Mesenchymal stem cell (in vitro differentiated cells and primary cell): Measurements from ENCODE around the gene PNPO.
A peak's percentile ranks its signal among the peaks of the same experiment; 100 is the strongest.

Experiments
- DNase-seq: peaks from one replicate; pipeline ENCODE4 v3.0.0-alpha.2; 2013
- H2AFZ ChIP-seq: one replicate; pipeline ENCODE4 v1.6.1; 2013; ENCODE audit warnings: low read depth, mild to moderate bottlenecking, control low read depth, inconsistent platforms, low read length, moderate library complexity
- H2AK5ac ChIP-seq: 2 replicates; pipeline ENCODE4 v1.6.1; 2013; ENCODE audit warnings: low read length, moderate library complexity, mild to moderate bottlenecking, inconsistent platforms; ENCODE audit not compliant: severe bottlenecking
- H2BK120ac ChIP-seq: one replicate; pipeline ENCODE4 v1.6.1; 2013; ENCODE audit warnings: low read depth, mild to moderate bottlenecking, inconsistent platforms, low read length, moderate library complexity
- H2BK12ac ChIP-seq, 2 experiments: one replicate each; pipeline ENCODE4 v1.6.1; 2013; ENCODE audit warnings: inconsistent platforms in 2 of 2, low read length in 2 of 2, mild to moderate bottlenecking in 2 of 2, moderate library complexity in 2 of 2, control low read depth in 1 of 2
- H2BK15ac ChIP-seq: one replicate; pipeline ENCODE4 v1.6.1; 2013; ENCODE audit warnings: mild to moderate bottlenecking, low read depth, inconsistent platforms; ENCODE audit not compliant: poor library complexity, severe bottlenecking
- H2BK5ac ChIP-seq: 2 replicates; pipeline ENCODE4 v1.6.1; 2013; ENCODE audit warnings: low read depth, mild to moderate bottlenecking, low read length, control low read depth, inconsistent platforms; ENCODE audit not compliant: poor library complexity, severe bottlenecking
- H3K14ac ChIP-seq, 2 experiments: one replicate each; pipeline ENCODE4 v1.6.1; 2013; ENCODE audit warnings: inconsistent platforms in 2 of 2, low read length in 2 of 2, control low read depth in 1 of 2, mild to moderate bottlenecking in 1 of 2, moderate library complexity in 1 of 2
- H3K18ac ChIP-seq, 2 experiments: one replicate each; pipeline ENCODE4 v1.6.1; 2013; ENCODE audit warnings: inconsistent platforms in 2 of 2, low read length in 2 of 2, control low read depth in 1 of 2, low read depth in 1 of 2, mild to moderate bottlenecking in 1 of 2
- H3K23ac ChIP-seq, 2 experiments: one replicate each; pipeline ENCODE4 v1.6.1; 2013; ENCODE audit warnings: inconsistent platforms in 2 of 2, low read length in 2 of 2, mild to moderate bottlenecking in 2 of 2, moderate library complexity in 2 of 2, control low read depth in 1 of 2
- H3K27ac ChIP-seq: 2 replicates; pipeline ENCODE4 v1.5.1; 2013; ENCODE audit warnings: mild to moderate bottlenecking, moderate library complexity, low read length, control low read depth, inconsistent platforms; ENCODE audit not compliant: poor library complexity, severe bottlenecking
- H3K27me3 ChIP-seq, 2 experiments: 2 replicates each; pipeline versions ENCODE4 v1.6.1 to v1.7.0; 2013; ENCODE audit warnings: low read length in 2 of 2, mild to moderate bottlenecking in 2 of 2, moderate library complexity in 2 of 2, control low read depth in 1 of 2, inconsistent platforms in 1 of 2; ENCODE audit not compliant: control insufficient read depth in 1 of 2, insufficient read depth in 1 of 2
- H3K36me3 ChIP-seq, 2 experiments: 2 replicates each; pipeline versions ENCODE4 v1.6.1 to v1.7.0; 2013; ENCODE audit warnings: low read length in 2 of 2, control low read depth in 1 of 2, inconsistent platforms in 1 of 2, low read depth in 1 of 2, mild to moderate bottlenecking in 1 of 2; ENCODE audit not compliant: insufficient read depth in 2 of 2, control insufficient read depth in 1 of 2
- H3K4ac ChIP-seq, 2 experiments: one replicate each; pipeline ENCODE4 v1.6.1; 2013; ENCODE audit warnings: inconsistent platforms in 2 of 2, low read length in 2 of 2, mild to moderate bottlenecking in 2 of 2, moderate library complexity in 2 of 2, control low read depth in 1 of 2, low read depth in 1 of 2
- H3K4me1 ChIP-seq: 2 replicates; pipeline ENCODE4 v1.6.1; 2013; ENCODE audit warnings: low read depth, low read length, control low read depth; ENCODE audit not compliant: control insufficient read depth, insufficient read depth
- H3K4me2 ChIP-seq: 2 replicates; pipeline ENCODE4 v1.6.1; 2013; ENCODE audit warnings: low read length, mild to moderate bottlenecking, inconsistent platforms; ENCODE audit not compliant: poor library complexity, severe bottlenecking
- H3K4me3 ChIP-seq, 2 experiments: 2 replicates each; pipeline versions ENCODE4 v1.5.1 to v1.7.0; 2013; ENCODE audit warnings: low read length in 2 of 2, mild to moderate bottlenecking in 2 of 2, control low read depth in 1 of 2, low read depth in 1 of 2; ENCODE audit not compliant: insufficient read depth in 1 of 2
- H3K79me1 ChIP-seq: replicated peaks from 2 replicates; pipeline ENCODE4 v1.6.1; 2013; ENCODE audit warnings: mild to moderate bottlenecking, control low read depth, low read length, inconsistent platforms; ENCODE audit not compliant: poor library complexity, severe bottlenecking
- H3K9ac ChIP-seq: 2 replicates; pipeline ENCODE4 v1.7.0; 2013; ENCODE audit warnings: mild to moderate bottlenecking, low read length, moderate library complexity
- H3K9me3 ChIP-seq: 2 replicates; pipeline ENCODE4 v1.7.0; 2013; ENCODE audit warnings: mild to moderate bottlenecking, low read length; ENCODE audit not compliant: control insufficient read depth
- H4K8ac ChIP-seq: one replicate; pipeline ENCODE4 v1.6.1; 2013; ENCODE audit warnings: inconsistent platforms, mild to moderate bottlenecking, low read length, moderate library complexity
- H4K91ac ChIP-seq: one replicate; pipeline ENCODE4 v1.6.1; 2013; ENCODE audit warnings: mild to moderate bottlenecking, low read length, inconsistent platforms
- WGBS: methylation state at CpG from one replicate; pipeline ENCODE4 v1.1.7; 2013; ENCODE audit warnings: mixed read lengths; 5-methylcytosine and 5-hydroxymethylcytosine counted together

Gene PNPO

GRCh38 chr17:47949197-47949759, 7.9 kb downstream of the PNPO start:
- H3K4me1 ChIP-seq: peaks cover 23% of the 10 kb centered on the region
- peak overlapping the region; percentile 67 to 80 for H2BK12ac ChIP-seq
- peak overlapping the region; percentile 98 for H4K8ac ChIP-seq
- WGBS: 4% methylated on average over 22 of the region's 22 CpGs
- peak overlapping the region; percentile 18 to 42 for H3K4ac ChIP-seq
- peak overlapping the region in 1 of 2 experiments; percentile 14 for H3K23ac ChIP-seq
- H4K91ac ChIP-seq: peak overlapping the region; percentile 86
- peak overlapping the region; percentile 72 for H3K4me2 ChIP-seq
- DNase-seq: peak; percentile 81
- H3K14ac ChIP-seq: peak overlapping the region in 1 of 2 experiments; percentile 1
- H2AK5ac ChIP-seq: peak overlapping the region; percentile 23
- H3K9me3 ChIP-seq: no peaks in the 10 kb centered on the region
- H2BK15ac ChIP-seq: peak overlapping the region; percentile 27
- no peak overlapping the region for H2BK5ac ChIP-seq
- H3K27ac ChIP-seq: peak overlapping the region; percentile 18
- no peaks in the 10 kb centered on the region for H3K79me1 ChIP-seq
- H3K36me3 ChIP-seq: peaks cover 19 to 51% of the 10 kb centered on the region in 2 experiments
- H3K9ac ChIP-seq: peak overlapping the region; percentile 85
- peak overlapping the region in 1 of 2 experiments; percentile 70 for H3K4me3 ChIP-seq
- peak overlapping the region; percentile 94 for H2AFZ ChIP-seq
- peak overlapping the region; percentile 59 to 83 for H3K18ac ChIP-seq
- peak overlapping the region; percentile 43 for H2BK120ac ChIP-seq
- no peaks in the 10 kb centered on the region for H3K27me3 ChIP-seq

- Histone ChIP-seq H3K27me3 (no peaks in the 10 kb centered on the region), H3K4me2 (no peak overlapping the region), H2BK15ac (no peak overlapping the region), H3K27ac (no peak overlapping the region), H3K23ac (no peak overlapping the region), H2AFZ (peak overlapping the region; percentile 94), H3K9ac (peak overlapping the region; percentile 85), H3K36me3 (peaks cover 13 to 44% of the 10 kb centered on the region in 2 experiments), H3K4me3 (no peak overlapping the region), H4K91ac (peak overlapping the region; percentile 36), H3K4ac (peak overlapping the region; percentile 18 to 42), H2BK5ac (no peak overlapping the region), H2AK5ac (peak overlapping the region; percentile 23), H2BK120ac (no peak overlapping the region), H3K4me1 (peaks cover 23% of the 10 kb centered on the region), H3K14ac (no peak overlapping the region), H3K18ac (peak overlapping the region in 1 of 2 experiments; percentile 83), H3K79me1 (no peaks in the 10 kb centered on the region), H3K9me3 (no peaks in the 10 kb centered on the region), H2BK12ac (no peak overlapping the region), H4K8ac (peak overlapping the region; percentile 98)
- whole genome bisulfite sequencing: 100% methylated on average over 1 of the region's 3 CpGs
- no peak for DNase-seq
These were observed 8.6 kb downstream of the PNPO start for GRCh38 chr17:47949946-47950345.

GRCh38 chr17:47950448-47950847, 9.1 kb downstream of the PNPO start:
- H3K4me2 ChIP-seq: no peak overlapping the region
- no peak overlapping the region for H2BK12ac ChIP-seq
- H3K4me3 ChIP-seq: no peak overlapping the region
- H3K14ac ChIP-seq: no peak overlapping the region
- H2AFZ ChIP-seq: no peak overlapping the region
- H2BK120ac ChIP-seq: no peak overlapping the region
- no peak overlapping the region for H2AK5ac ChIP-seq
- no peak overlapping the region for H4K8ac ChIP-seq
- H3K27me3 ChIP-seq: no peaks in the 10 kb centered on the region
- no peak overlapping the region for H3K4ac ChIP-seq
- H3K18ac ChIP-seq: no peak overlapping the region
- no peak overlapping the region for H4K91ac ChIP-seq
- WGBS: 80% methylated on average over 4 of the region's 4 CpGs
- peak overlapping the region; percentile 85 for H3K9ac ChIP-seq
- peak overlapping the region; percentile 29 for H2BK15ac ChIP-seq
- no peaks in the 10 kb centered on the region for H3K79me1 ChIP-seq
- H3K27ac ChIP-seq: no peak overlapping the region
- H3K36me3 ChIP-seq: peaks cover 9 to 39% of the 10 kb centered on the region in 2 experiments
- H3K23ac ChIP-seq: no peak overlapping the region
- DNase-seq: no peak
- peaks cover 25% of the 10 kb centered on the region for H3K4me1 ChIP-seq
- H3K9me3 ChIP-seq: no peaks in the 10 kb centered on the region
- H2BK5ac ChIP-seq: no peak overlapping the region

GRCh38 chr17:47952171-47953021, 11.0 kb downstream of the PNPO start:
- H3K18ac ChIP-seq: no peak overlapping the region
- no peak overlapping the region for H4K8ac ChIP-seq
- no peaks in the 10 kb centered on the region for H3K79me1 ChIP-seq
- no peaks in the 10 kb centered on the region for H3K9me3 ChIP-seq
- no peak overlapping the region for H2BK120ac ChIP-seq
- peaks cover 0 to 28% of the 10 kb centered on the region in 2 experiments for H3K36me3 ChIP-seq
- H2BK5ac ChIP-seq: no peak overlapping the region
- H2BK12ac ChIP-seq: no peak overlapping the region
- H2AK5ac ChIP-seq: no peak overlapping the region
- H3K4me1 ChIP-seq: peaks cover 35% of the 10 kb centered on the region
- no peak for DNase-seq
- H2AFZ ChIP-seq: no peak overlapping the region
- H2BK15ac ChIP-seq: peak overlapping the region; percentile 30
- H4K91ac ChIP-seq: no peak overlapping the region
- no peak overlapping the region for H3K9ac ChIP-seq
- H3K27ac ChIP-seq: no peak overlapping the region
- H3K27me3 ChIP-seq: no peaks in the 10 kb centered on the region
- H3K23ac ChIP-seq: no peak overlapping the region
- H3K4me3 ChIP-seq: no peak overlapping the region
- WGBS: 87% methylated on average over 11 of the region's 12 CpGs
- no peak overlapping the region for H3K4me2 ChIP-seq
- H3K14ac ChIP-seq: no peak overlapping the region
- H3K4ac ChIP-seq: no peak overlapping the region
